GF-D8 (cell line): ENCODE data around the gene FOXA3.
A peak's percentile ranks its signal among the peaks of the same experiment; 100 is the strongest.

ENCODE experiments used
- DNase-seq: peaks from one replicate; lab custom pipeline; 2025; lab: John Stamatoyannopoulos, UW

Gene FOXA3

DNA sequence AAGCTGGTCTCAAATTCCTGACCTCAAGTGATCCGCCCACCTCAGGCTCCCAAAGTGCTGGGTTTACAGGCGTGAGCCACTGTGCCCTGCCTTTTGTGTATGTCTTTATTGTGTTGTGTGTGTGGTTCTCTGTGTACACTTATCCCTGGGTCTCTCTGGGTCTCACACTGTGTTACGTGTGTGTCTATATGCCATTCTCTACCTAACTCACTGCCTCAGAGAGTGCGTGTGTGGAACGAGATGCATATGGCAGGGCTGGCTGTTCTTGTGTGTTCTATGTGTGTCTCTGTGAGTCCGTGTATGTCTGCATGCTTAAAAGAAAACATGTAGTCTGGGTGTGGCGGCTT is 10.5 kb downstream of the FOXA3 start:
- no peak for DNase-seq

DNA sequence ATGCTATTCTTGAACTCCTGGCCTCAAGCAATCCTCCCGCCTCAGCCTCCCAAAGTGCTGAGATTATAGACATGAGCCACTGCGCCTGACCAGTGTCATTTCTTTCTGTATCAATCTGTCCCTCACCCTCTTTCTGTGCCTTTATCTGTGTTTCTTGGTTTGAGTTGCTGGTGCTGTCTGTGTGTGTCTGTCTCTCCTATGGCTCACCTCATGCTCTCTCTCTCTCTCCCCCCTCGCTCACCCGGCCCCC is 12.0 kb downstream of the FOXA3 start:
- no peak for DNase-seq

GRCh38 chr19:45876411-45877197 is 12.5 kb downstream of the FOXA3 start:
- no peak for DNase-seq

GRCh38 chr19:45878043-45878794 is 14.1 kb downstream of the FOXA3 start:
- DNase-seq: no peak

GRCh38 chr19:45879055-45879454 is 14.9 kb downstream of the FOXA3 start:
- DNase-seq: no peak

DNA sequence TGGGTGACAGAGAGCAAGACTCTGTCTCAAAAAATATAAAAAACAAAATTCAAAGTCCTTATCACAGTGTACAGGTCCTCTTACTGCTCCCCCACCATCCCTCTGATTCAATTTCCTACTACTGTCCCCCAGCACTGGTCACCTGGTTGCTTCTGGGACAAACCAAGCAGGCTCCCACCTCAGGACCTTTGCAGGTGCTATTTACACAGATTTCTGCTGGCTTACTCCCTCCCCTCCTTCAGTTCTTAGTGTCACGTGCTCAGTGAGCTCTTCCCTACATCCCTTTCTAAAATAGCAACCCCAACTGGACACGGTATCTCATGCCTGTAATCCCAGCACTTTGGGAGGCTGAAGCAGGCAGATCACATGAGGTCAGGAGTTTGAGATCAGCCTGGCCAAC is 15.8 kb downstream of the FOXA3 start:
- DNase-seq: no peak

GRCh38 chr19:45881082-45881908 is 17.2 kb downstream of the FOXA3 start:
- DNase-seq: no peak

- no peak for DNase-seq
Measured at GRCh38 chr19:45881909-45882528, 17.9 kb downstream of the FOXA3 start.

- DNase-seq: peak; percentile 43
Measured at GRCh38 chr19:45882652-45883585, 18.8 kb downstream of the FOXA3 start.

DNA sequence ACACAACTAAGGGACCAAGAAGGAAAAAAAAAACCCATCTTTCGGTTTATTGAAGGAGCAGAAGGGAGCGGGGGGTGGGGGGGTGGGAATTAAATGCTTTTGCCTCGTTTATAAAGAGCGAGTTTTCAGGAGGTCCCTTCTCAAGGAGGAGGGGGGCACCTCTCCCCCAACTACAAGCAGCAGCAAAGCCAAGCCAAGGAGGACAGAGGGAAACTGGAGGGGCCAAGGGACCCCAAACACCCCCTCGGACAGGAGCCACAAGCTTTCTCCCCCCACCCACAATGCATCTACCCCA is 19.4 kb downstream of the FOXA3 start:
- DNase-seq: no peak

- no peak for DNase-seq
Measured at GRCh38 chr19:45883881-45884681, 20.0 kb downstream of the FOXA3 start.

DNA sequence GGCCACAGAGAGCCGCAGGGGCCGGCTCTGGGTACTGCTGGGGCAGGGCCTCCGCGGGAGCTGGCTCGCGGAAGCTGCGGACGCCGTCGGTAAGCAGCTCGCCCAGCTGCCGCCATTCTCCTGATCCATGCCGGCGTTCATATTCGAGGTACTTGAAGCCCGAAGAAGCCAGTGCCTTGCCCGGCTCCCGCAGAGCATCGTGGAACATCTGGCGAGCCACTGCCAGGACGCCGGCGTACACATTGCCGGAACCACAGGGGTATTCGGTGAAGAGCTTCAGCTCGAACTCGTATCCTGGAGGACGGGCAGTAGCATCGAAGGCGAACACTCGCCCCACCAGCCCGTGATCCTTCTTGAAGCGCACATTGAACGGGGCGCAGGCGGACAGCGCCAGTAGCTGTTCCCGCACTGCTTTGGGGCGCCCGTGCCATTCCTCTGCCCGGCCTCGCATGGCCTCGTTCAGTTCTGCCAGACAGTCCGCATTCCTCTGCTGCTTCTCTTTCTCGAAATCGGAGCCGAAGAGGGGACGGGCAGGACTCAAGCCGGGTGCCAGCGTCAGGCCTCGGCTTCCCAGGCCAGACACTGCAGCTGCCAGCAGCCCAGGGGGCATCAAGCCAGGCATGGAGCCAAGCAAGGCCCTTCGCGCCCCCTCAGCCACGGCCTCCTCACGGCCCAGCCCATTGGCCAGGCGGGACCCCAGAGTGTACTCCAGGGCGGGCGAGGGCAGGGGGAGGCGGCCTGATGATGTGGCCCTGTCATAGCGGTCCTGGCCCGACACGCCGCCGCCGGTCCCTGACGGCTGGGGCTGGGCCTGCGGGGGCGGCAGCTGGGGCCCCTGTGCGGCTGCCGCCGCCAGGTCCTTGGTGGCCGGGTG is 20.8 kb downstream of the FOXA3 start:
- DNase-seq: no peak

DNA sequence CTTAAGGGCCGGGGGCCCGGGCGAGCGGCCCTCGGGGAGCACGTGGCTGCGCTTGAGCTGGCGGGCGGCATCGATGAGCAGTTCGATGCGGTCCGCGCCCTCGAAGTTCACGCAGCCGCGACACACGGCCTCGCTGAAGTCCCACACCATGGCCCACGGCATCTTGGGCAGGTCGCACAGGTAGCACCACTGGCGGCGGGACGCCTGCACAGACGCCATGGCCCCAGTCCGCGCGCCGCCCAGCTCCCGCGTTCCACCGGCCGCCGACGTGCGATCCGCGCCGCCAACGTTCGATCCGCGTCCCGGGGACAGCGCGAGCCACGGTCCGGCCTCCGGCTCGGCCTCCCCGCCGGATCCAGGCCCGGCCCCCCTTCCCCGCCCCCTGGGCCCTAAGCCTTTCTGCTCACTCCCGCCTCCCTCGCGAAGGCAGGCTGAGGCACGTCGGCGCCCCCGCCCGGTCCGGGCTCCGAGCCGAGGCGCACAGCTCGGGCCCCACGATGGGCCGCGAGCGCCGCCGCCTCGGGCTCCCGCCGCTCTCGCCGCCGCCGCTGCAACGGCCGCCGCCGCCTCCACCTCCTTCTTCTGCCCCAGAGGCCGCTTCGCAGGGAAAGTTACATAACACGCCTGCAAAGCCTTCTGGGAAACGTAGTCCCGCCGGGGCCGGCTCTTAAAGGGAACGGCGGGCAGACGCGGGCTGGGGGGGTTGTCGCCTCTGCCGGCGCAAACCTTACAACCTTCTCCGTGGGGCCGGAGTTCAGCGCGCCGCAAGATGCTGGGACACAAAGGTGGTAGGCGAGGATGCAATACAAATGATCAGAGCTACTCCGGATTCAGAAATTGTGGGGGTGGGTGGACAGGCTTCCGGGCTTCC is 21.7 kb downstream of the FOXA3 start, which contains the start of gene IRF2BP1:
Gene IRF2BP1 (minus strand): TSS at position 586 of the 871 bp plus-strand sequence. CDS start 367 bp downstream, at position 219.
- DNase-seq: peak; percentile 87

DNA sequence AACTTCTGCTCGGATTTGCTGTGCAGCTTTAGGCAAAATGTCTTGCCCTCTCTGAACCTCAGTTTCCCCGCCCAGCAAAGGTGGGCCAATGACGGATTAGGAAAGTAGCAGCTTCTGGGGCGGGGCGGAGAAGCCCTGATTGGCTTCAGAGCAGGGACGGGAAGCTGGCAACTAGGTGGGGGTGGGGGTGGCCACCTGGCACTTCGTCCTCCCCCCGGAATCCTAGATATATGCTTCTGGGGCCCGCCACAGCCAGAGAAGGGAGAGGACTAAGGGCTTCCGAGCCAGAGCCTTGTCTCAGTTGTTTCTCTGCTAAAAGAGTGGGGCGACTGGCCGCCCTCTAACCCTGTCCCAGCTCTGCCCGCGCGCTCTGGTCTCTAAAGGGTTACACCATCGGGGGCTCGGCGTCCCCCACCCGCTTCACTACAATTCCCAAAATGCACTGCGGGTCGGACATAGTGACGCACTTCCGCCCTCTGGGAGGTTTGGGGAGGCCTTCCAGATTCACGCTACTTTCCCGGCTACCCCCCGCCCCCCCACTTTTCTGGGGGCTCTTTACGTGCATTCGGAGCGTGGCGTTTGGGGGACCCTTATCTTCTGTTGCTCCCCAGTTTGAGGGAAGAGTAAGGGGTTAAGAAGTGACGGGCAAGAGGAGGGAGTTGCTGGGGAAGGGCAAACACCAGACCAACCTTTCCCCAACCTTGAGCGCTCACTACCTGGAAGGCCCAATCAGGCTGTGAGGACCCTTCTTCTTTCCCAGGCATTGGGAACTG is 22.5 kb downstream of the FOXA3 start:
- DNase-seq: peak; percentile 66

DNA sequence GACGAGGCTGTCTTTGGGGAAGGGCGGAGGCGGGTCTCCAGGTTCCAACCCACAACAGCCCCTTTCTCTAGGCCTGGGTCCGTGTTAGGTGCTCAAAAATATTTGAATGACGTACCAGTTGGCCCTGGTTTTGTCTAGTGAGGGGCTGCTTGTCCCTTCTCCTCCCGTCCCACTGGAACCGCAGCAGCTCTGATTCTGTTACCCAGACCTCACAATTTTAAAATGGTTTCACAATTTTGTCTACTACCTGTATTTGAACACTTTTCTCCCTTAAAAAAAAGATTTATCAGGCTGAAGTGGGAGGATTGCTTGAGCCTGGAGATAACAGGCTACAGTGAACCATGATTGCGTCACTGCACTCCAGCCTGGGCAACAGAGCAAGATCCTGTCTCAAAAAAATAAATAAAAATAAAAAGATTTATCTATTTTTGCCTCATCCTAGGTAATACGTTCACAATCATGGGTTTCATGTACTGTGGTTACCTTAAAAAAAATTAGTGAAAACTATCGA is 23.1 kb downstream of the FOXA3 start:
- DNase-seq: no peak

- DNase-seq: no peak
Measured at GRCh38 chr19:45889210-45889885, 25.2 kb downstream of the FOXA3 start.

DNA sequence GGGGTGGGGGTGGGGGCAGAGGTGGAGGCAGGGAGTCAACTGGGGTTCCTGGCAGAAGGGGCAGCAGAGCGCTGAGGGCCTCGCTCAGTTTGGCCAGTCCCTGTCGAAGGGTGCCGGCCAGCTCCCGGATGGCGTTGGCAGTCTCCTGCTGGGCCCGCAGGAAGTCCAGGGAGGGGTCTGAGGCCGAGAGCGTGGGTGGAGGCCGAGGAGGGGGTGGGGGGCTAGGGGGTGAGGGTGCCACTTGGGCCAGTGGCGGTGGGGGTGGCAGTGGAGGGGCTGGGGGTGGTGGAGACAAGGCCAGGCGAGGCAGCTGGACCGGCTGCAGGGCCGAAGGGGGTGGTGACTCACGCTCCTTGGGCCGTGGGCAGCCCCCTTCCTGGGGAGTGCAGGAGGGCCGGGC is 26.8 kb downstream of the FOXA3 start:
- DNase-seq: no peak
